Measurements from ENCODE around the gene MMP1. TPM values are rescaled to one million over a fixed set of nuclear protein-coding genes. Genes with fewer than 3 reads are reported as not detected.

Gene MMP1
- total RNA-seq, 1 donor from 2014 or later: 2.7 TPM

GRCh38 chr11:102767800-102768199 is 30.2 kb downstream of the MMP1 start:
- no peak for TF ChIP-seq CTCF (conservative IDR thresholded peaks at IDR 0.05; ENCODE audit: low read depth, low read length)
- DNase-seq (ENCODE audit: low read depth): no peak
- H3K4me3 ChIP-seq (ENCODE audit: low read depth, low read length): no peak overlapping the region

GRCh38 chr11:102763440-102763839 is 34.5 kb downstream of the MMP1 start:
- H3K4me3 ChIP-seq (ENCODE audit: low read depth, low read length): no peak overlapping the region
- DNase-seq (ENCODE audit: low read depth): no peak
- no peak for TF ChIP-seq CTCF (conservative IDR thresholded peaks at IDR 0.05; ENCODE audit: low read depth, low read length)

GRCh38 chr11:102762361-102762767 is 35.6 kb downstream of the MMP1 start:
- TF ChIP-seq CTCF (conservative IDR thresholded peaks at IDR 0.05; ENCODE audit: low read depth, low read length): no peak
- H3K4me3 ChIP-seq (ENCODE audit: low read depth, low read length): no peak overlapping the region
- DNase-seq (ENCODE audit: low read depth): no peak

- no peak overlapping the region for H3K4me3 ChIP-seq (ENCODE audit: low read depth, low read length)
- TF ChIP-seq CTCF (conservative IDR thresholded peaks at IDR 0.05; ENCODE audit: low read depth, low read length): no peak
- no peak for DNase-seq (ENCODE audit: low read depth)
Measured at GRCh38 chr11:102761646-102762238, 36.2 kb downstream of the MMP1 start.

GRCh38 chr11:102760344-102761035 is 37.5 kb downstream of the MMP1 start:
- DNase-seq (ENCODE audit: low read depth): peak; percentile 82
- no peak for TF ChIP-seq CTCF (conservative IDR thresholded peaks at IDR 0.05; ENCODE audit: low read depth, low read length)
- H3K4me3 ChIP-seq (ENCODE audit: low read depth, low read length): no peak overlapping the region

- no peak for TF ChIP-seq CTCF (conservative IDR thresholded peaks at IDR 0.05; ENCODE audit: low read depth, low read length)
- H3K4me3 ChIP-seq (ENCODE audit: low read depth, low read length): no peak overlapping the region
- DNase-seq (ENCODE audit: low read depth): peak; percentile 92
Measured at GRCh38 chr11:102757823-102758549, 40.0 kb downstream of the MMP1 start.

Data from epithelial cell of proximal tubule (primary cell).